ENCODE results near the gene C1QB. TPM values are rescaled to one million over a fixed set of nuclear protein-coding genes. Genes with fewer than 3 reads are reported as not detected.

C1QB gene
- polyA plus RNA-seq, 2 donors: 12.8 to 29.1 TPM

Other genes starting within 250 kb of the C1QB start
- gene ZBTB40, start 201.4 kb upstream of the C1QB start, polyA plus RNA-seq: 1 to 10 TPM; 3.7 to 5.3 TPM
- gene EPHA8, start 89.7 kb upstream of the C1QB start, polyA plus RNA-seq: under 1 TPM; 0.01 to 0.06 TPM
- gene C1QA, start 16.6 kb upstream of the C1QB start, polyA plus RNA-seq: 10 to 100 TPM; 14.6 to 25.9 TPM
- 10 to 100 TPM in 1 of 2 donors, 1 to 10 TPM in 1; 9.4 to 18.5 TPM for gene C1QC, start 9.6 kb upstream of the C1QB start, polyA plus RNA-seq
- under 1 TPM; 0.08 to 0.16 TPM for gene EPHB2, start 57.6 kb downstream of the C1QB start, polyA plus RNA-seq

All from esophagus (tissue), 2 donors.